Myocyte (in vitro differentiated cells): ENCODE results near the gene RAB26. TPM values are rescaled to one million over a fixed set of nuclear protein-coding genes. Genes with fewer than 3 reads are reported as not detected.

Source experiments
- DNase-seq: peaks from one replicate; pipeline ENCODE4 v3.0.0-alpha.2; 2012; ENCODE audit warnings: low read depth
- total RNA-seq: library from RNA; depleted of rRNA; stranded (reverse); fragments of >200 nt; gene quantifications from 2 replicates; pipeline ENCODE4 v1.2.3, GENCODE V29; 2014

Gene RAB26
- total RNA-seq, 1 donor from 2014 or later: 0.91 TPM

- peak; percentile 69 for DNase-seq
Observed at GRCh38 chr16:2159175-2159838, 10.9 kb downstream of the RAB26 start.

- peak; percentile 93 for DNase-seq
Observed at GRCh38 chr16:2160915-2161551, 12.6 kb downstream of the RAB26 start.

GRCh38 chr16:2161911-2162310 lies 13.5 kb downstream of the RAB26 start:
- no peak for DNase-seq

GRCh38 chr16:2162676-2163118 lies 14.3 kb downstream of the RAB26 start:
- DNase-seq: no peak

- DNase-seq: peak; percentile 78
Observed at GRCh38 chr16:2163211-2163881, 14.9 kb downstream of the RAB26 start.

- no peak for DNase-seq
Observed at GRCh38 chr16:2165861-2166260, 17.4 kb downstream of the RAB26 start.

GRCh38 chr16:2166263-2167067 lies 18.0 kb downstream of the RAB26 start:
- no peak for DNase-seq

- DNase-seq: no peak
Observed at GRCh38 chr16:2167068-2167638, 18.7 kb downstream of the RAB26 start.

GRCh38 chr16:2170080-2170479 lies 21.7 kb downstream of the RAB26 start:
- no peak for DNase-seq

- DNase-seq: no peak
Observed at GRCh38 chr16:2170587-2171435, 22.4 kb downstream of the RAB26 start.

- DNase-seq: no peak
Observed at GRCh38 chr16:2171601-2172178, 23.3 kb downstream of the RAB26 start.

GRCh38 chr16:2172688-2173335 lies 24.4 kb downstream of the RAB26 start:
- DNase-seq: no peak

GRCh38 chr16:2173366-2173765 lies 24.9 kb downstream of the RAB26 start:
- DNase-seq: no peak

GRCh38 chr16:2173916-2174315 lies 25.5 kb downstream of the RAB26 start:
- no peak for DNase-seq

GRCh38 chr16:2174396-2175131 lies 26.1 kb downstream of the RAB26 start:
- DNase-seq: no peak

- DNase-seq: no peak
Observed at GRCh38 chr16:2175454-2175853, 27.0 kb downstream of the RAB26 start.

GRCh38 chr16:2176047-2176446 lies 27.6 kb downstream of the RAB26 start:
- no peak for DNase-seq

- DNase-seq: no peak
Observed at GRCh38 chr16:2177101-2177500, 28.7 kb downstream of the RAB26 start.

GRCh38 chr16:2177561-2177960 lies 29.1 kb downstream of the RAB26 start:
- no peak for DNase-seq
